ENCODE measurements around the gene SNX3. TPM values are rescaled to one million over a fixed set of nuclear protein-coding genes. Genes with fewer than 3 reads are reported as not detected.

SNX3 gene
- total and polyA plus RNA-seq, 2 donors (not counting 1 experiment from before 2014, with no cell fraction given) = 96.0 to 130 TPM

DNA sequence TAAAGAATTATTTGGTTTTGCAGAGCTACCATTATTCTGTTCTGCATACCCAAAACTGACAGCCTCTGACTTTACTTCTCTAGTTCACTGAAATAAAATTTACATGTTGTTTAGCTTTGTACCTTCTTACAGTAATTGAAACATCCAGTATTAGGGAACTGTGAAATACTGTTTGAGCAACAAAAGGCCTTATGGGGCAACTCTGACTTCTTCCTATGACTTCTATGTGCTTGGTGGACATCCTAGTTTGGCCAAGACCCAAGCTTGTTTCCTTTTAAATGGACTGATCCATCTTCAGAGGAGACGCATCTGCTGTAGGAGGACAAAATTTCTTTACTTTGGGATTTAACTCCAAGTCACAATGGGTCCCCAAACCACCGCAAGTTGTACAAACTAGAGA lies 50.3 kb downstream of the SNX3 start:
- no peaks in the 10 kb centered on the region for H3K27me3 Mint-ChIP-seq
- ATAC-seq (ENCODE audit: low read depth) (no peak), DNase-seq (no peak)
- no peak overlapping the region for H3K4me3 Mint-ChIP-seq
- Histone ChIP-seq H3K27ac (ENCODE audit: low read length in 2 of 2) (no peak overlapping the region), H3K36me3 (replicated peaks in 1 of 2; ENCODE audit: control extremely low read depth in 1 of 2, control insufficient read depth in 1 of 2, extremely low read depth in 1 of 2, insufficient read depth in 2 of 2, low read length in 1 of 2) (peaks cover 9 to 65% of the 10 kb centered on the region in 2 experiments), H3K27me3 (replicated peaks in 1 of 4; ENCODE audit: control extremely low read depth in 1 of 4, control insufficient read depth in 3 of 4, insufficient read depth in 4 of 4, low read length in 3 of 4) (no peaks in the 10 kb centered on the region), H3K4me1 (ENCODE audit: control insufficient read depth in 2 of 2, insufficient read depth in 2 of 2, low read length in 2 of 2) (no peaks in the 10 kb centered on the region), H3K9ac (ENCODE audit: low read length) (no peak overlapping the region), H3K4me2 (replicated peaks; ENCODE audit: low read depth, low read length, poor library complexity, severe bottlenecking) (no peak overlapping the region), H3K79me2 (ENCODE audit: control insufficient read depth, insufficient read depth, low read length) (peaks cover 3% of the 10 kb centered on the region), H2AFZ (ENCODE audit: insufficient read depth, low read depth, low read length, poor library complexity, severe bottlenecking) (no peak overlapping the region), H3K9me3 (ENCODE audit: control extremely low read depth in 1 of 3, control insufficient read depth in 2 of 3, insufficient read depth in 1 of 3, low read length in 2 of 3) (no peaks in the 10 kb centered on the region), H4K20me1 (ENCODE audit: control insufficient read depth, insufficient read depth, low read length, poor library complexity, severe bottlenecking) (peaks cover 52% of the 10 kb centered on the region), H3K4me3 (ENCODE audit: control extremely low read depth in 1 of 5, extremely low read depth in 1 of 5, insufficient read depth in 1 of 5, low read depth in 2 of 5, low read length in 4 of 5) (no peak overlapping the region)
- CTCF ChIA-PET = no interaction called here
- POLR2A ChIA-PET = no interaction called here
- 100% methylated on average over 2 of the region's 2 CpGs for WGBS (ENCODE audit: insufficient coverage)
- TF ChIP-seq, protein P1, sequence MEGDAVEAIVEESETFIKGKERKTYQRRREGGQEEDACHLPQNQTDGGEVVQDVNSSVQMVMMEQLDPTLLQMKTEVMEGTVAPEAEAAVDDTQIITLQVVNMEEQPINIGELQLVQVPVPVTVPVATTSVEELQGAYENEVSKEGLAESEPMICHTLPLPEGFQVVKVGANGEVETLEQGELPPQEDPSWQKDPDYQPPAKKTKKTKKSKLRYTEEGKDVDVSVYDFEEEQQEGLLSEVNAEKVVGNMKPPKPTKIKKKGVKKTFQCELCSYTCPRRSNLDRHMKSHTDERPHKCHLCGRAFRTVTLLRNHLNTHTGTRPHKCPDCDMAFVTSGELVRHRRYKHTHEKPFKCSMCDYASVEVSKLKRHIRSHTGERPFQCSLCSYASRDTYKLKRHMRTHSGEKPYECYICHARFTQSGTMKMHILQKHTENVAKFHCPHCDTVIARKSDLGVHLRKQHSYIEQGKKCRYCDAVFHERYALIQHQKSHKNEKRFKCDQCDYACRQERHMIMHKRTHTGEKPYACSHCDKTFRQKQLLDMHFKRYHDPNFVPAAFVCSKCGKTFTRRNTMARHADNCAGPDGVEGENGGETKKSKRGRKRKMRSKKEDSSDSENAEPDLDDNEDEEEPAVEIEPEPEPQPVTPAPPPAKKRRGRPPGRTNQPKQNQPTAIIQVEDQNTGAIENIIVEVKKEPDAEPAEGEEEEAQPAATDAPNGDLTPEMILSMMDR (IDR thresholded peaks at IDR 0.05) = no peak
- no peak for TF ChIP-seq EZH2 (IDR thresholded peaks at IDR 0.05; ENCODE audit: borderline replicate concordance, insufficient read depth, low read depth, low read length, poor library complexity, severe bottlenecking)
- intact Hi-C loops (cut with micrococcal nuclease) = no loop called here
- H3K27ac Mint-ChIP-seq = no peak overlapping the region
- no peaks in the 10 kb centered on the region for H3K4me1 Mint-ChIP-seq
- H3K9me3 Mint-ChIP-seq (ENCODE audit: insufficient read depth) = no peaks in the 10 kb centered on the region

DNA sequence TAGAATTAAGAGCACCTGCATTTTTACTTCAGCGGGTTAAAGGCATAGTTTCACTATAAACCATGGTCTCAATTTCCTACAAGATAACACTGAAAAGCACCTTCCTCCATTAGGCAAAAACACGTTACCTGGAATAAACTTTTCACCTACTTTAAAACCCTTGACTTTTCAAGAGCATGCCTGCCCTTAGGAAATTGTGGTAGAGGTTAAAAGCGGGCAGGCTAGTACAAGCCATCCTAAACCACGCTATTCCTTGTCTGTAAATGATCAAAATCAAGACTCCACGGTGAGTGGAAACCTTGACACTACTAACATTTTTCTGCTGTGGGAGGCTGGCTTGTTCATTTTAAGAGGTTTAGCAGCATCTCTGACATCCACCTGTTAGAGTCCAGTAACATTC lies 51.1 kb downstream of the SNX3 start:
- ATAC-seq (ENCODE audit: low read depth) (no peak), DNase-seq (no peak)
- Mint-ChIP-seq H3K4me1 (no peaks in the 10 kb centered on the region), H3K4me3 (no peak overlapping the region), H3K27ac (no peak overlapping the region), H3K27me3 (no peaks in the 10 kb centered on the region), H3K9me3 (ENCODE audit: insufficient read depth) (no peaks in the 10 kb centered on the region)
- H2AFZ ChIP-seq (ENCODE audit: insufficient read depth, low read depth, low read length, poor library complexity, severe bottlenecking) = no peak overlapping the region
- intact Hi-C loops (cut with micrococcal nuclease) = no loop called here
- no peak overlapping the region for H3K4me2 ChIP-seq (replicated peaks; ENCODE audit: low read depth, low read length, poor library complexity, severe bottlenecking)
- TF ChIP-seq EZH2 (IDR thresholded peaks at IDR 0.05; ENCODE audit: borderline replicate concordance, insufficient read depth, low read depth, low read length, poor library complexity, severe bottlenecking) = no peak
- TF ChIP-seq, protein P1 (IDR thresholded peaks at IDR 0.05) = no peak
- H3K79me2 ChIP-seq (ENCODE audit: control insufficient read depth, insufficient read depth, low read length) = no peaks in the 10 kb centered on the region
- no peak overlapping the region for H3K27ac ChIP-seq (ENCODE audit: low read length in 2 of 2)
- CTCF ChIA-PET = no interaction called here
- H3K9ac ChIP-seq (ENCODE audit: low read length) = no peak overlapping the region
- POLR2A ChIA-PET = no interaction called here
- H3K4me1 ChIP-seq (ENCODE audit: control insufficient read depth in 2 of 2, insufficient read depth in 2 of 2, low read length in 2 of 2) = no peaks in the 10 kb centered on the region
- no peaks in the 10 kb centered on the region for H3K27me3 ChIP-seq (replicated peaks in 1 of 4; ENCODE audit: control extremely low read depth in 1 of 4, control insufficient read depth in 3 of 4, insufficient read depth in 4 of 4, low read length in 3 of 4)
- H3K9me3 ChIP-seq (ENCODE audit: control extremely low read depth in 1 of 3, control insufficient read depth in 2 of 3, insufficient read depth in 1 of 3, low read length in 2 of 3) = no peaks in the 10 kb centered on the region
- 100% methylated on average over 2 of the region's 5 CpGs for WGBS (ENCODE audit: insufficient coverage)
- H3K4me3 ChIP-seq (ENCODE audit: control extremely low read depth in 1 of 5, extremely low read depth in 1 of 5, insufficient read depth in 1 of 5, low read depth in 2 of 5, low read length in 4 of 5) = no peak overlapping the region
- peaks cover 44% of the 10 kb centered on the region for H4K20me1 ChIP-seq (ENCODE audit: control insufficient read depth, insufficient read depth, low read length, poor library complexity, severe bottlenecking)
- peaks cover 9 to 60% of the 10 kb centered on the region in 2 experiments for H3K36me3 ChIP-seq (replicated peaks in 1 of 2; ENCODE audit: control extremely low read depth in 1 of 2, control insufficient read depth in 1 of 2, extremely low read depth in 1 of 2, insufficient read depth in 2 of 2, low read length in 1 of 2)

Measured in B cell (primary cell).